GM12873 (cell line): ENCODE measurements around the gene UGT1A7.

ENCODE experiments used
- CTCF ChIP-seq: IDR thresholded peaks from 2 replicates; pipeline ENCODE4 v1.5.1; 2012; ENCODE audit warnings: low read depth, mild to moderate bottlenecking, moderate library complexity, low read length, control low read depth; ENCODE audit not compliant: insufficient read depth; ENCODE audit errors: missing control alignments

UGT1A7 gene

DNA sequence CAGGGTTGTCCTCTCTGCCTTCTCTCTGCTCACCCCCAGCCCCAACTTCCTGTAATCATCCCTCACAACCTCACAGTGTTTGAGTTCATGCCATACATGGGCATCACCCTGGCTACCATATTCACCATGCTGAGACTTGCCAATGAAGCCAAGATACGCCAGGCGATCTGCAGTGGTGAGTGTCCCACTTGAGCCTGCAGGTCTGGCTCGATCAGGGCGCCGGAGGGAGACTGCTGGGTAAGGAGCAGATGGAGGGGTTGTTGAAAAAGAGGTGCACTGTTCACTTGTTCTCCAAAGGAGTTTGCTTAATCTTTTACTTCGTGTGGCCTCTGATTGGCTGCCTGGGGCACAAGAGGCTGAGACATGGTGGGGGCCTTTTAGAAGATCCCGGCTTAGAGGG lies 111.0 kb downstream of the UGT1A7 start:
- no peak for TF ChIP-seq CTCF

DNA sequence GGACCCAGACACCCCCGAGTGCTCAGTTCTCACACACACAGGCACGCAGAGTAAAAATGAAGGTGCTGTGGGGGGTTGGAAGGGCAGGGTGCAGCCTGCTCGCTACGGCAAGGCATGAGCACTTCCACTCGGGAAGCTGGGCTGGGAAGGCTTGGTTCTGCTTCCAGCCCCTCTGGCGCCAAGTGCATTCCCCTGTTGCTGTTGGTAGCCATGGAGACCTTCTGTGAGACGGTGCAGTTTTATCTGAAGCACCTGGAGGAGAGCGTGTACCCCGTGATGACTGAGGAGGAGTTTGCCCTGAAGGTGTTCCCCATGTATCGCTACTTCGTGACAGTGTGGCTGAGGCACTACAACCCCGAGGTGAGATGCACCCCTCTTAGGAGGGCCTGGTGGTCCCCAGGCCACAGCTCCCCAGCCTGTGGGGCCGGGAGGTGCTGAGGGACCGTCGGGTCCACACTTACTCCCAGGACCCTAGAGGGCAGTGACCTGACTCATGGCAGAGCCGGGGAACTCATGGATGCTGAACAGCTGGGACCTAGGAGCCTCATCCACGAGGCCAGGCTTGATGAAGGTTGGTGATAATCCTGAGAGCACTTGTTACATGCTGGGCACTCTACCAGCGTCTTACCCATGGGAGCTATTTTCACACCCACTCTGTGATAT lies 111.9 kb downstream of the UGT1A7 start:
- no peak for TF ChIP-seq CTCF

DNA sequence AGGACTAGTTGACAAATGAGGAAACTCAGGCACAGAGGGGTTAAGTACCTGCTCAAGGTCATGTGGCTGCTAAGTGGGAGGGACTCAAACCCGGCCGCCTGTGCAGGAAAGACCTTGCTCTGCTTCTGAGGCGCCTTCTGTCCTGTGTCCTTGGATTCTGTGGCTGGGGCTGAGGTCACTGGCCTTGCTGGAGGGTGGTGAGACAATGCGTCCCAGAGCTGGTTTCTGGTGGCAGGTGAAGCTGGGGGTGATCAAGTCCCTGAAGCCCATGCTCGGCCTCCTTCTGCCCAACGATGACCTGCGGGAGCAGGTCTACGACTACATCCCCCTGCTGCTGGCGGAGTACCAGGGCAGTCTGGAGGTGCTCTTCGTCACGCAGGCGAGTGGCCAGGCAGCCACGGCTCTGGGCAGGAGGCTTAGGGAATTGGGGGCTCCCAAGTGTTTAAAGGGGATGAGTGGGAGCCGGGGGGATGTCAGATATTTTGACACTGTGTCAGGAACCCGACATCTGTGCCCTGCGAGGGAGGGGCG lies 112.5 kb downstream of the UGT1A7 start:
- TF ChIP-seq CTCF, result no peak

GRCh38 chr2:233795735-233796171 lies 114.1 kb downstream of the UGT1A7 start:
- no peak for TF ChIP-seq CTCF

GRCh38 chr2:233796254-233796653 lies 114.6 kb downstream of the UGT1A7 start:
- no peak for TF ChIP-seq CTCF

DNA sequence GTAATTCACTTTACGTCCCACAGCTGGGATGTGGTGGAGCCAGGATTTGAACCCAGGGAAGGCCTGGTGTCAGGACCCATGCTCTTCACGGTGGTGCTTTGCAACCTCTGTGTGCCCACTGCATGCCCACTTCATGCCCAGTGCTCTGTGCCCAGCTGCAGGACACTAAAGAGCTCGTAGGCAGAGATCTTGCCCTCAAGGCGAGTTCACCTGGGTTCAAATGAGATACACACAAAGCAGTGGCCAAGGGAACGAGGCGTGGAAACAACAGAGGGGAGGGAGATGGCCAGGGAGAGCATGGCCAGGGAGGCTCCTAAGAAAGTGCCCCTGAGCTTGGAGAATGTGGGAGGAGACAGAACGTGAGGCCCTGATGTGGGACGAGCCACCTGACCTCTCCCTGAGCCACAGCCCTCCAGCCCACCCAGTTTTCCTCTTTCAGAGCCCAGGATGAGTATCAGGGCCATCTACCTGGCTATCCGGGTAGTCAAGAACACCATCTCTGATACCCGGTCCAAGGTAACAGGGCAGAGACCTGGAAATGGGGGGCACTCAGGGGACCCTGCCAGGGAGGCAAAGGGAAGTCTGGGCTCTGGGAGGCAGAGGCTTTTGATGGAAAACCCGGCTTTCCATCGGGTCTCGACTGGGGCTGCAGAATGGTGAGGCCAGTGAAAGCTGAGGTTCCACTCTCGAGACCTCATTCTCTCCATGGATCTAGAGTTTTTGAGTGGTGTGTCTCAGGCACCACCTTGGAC lies 116.8 kb downstream of the UGT1A7 start:
- no peak for TF ChIP-seq CTCF

GRCh38 chr2:233799087-233799665 lies 117.5 kb downstream of the UGT1A7 start:
- TF ChIP-seq CTCF, result no peak
